GM12878 (cell line): ENCODE results near the gene ESR1. TPM values are rescaled to one million over a fixed set of nuclear protein-coding genes. Genes with fewer than 3 reads are reported as not detected.

Experiments used
- CEBPZ ChIP-seq: fragments of 150-350 bp; IDR thresholded peaks from 2 replicates; pipeline ENCODE4 v1.6.1; 2016; ENCODE audit warnings: low read depth, low read length
- HDAC6 ChIP-seq: fragments of 200-600 bp; sonication (generic); IDR thresholded peaks from one replicate; pipeline ENCODE4 v1.8.0; 2017; ENCODE audit warnings: antibody characterized with exemption; ENCODE audit not compliant: unreplicated experiment
- HDGF ChIP-seq: fragments of 450-650 bp; IDR thresholded peaks from 2 replicates; pipeline ENCODE4 v1.6.1; 2016; ENCODE audit warnings: antibody characterized with exemption
- KLF5 ChIP-seq: fragments of 450-650 bp; IDR thresholded peaks from 2 replicates; pipeline ENCODE4 v1.6.1; 2014; ENCODE audit warnings: mild to moderate bottlenecking; ENCODE audit not compliant: partially characterized antibody
- LARP7 ChIP-seq: fragments of 450-650 bp; IDR thresholded peaks from 2 replicates; pipeline ENCODE4 v1.6.1; 2017; ENCODE audit warnings: mild to moderate bottlenecking
- MLLT1 ChIP-seq: fragments of 450-650 bp; IDR thresholded peaks from 2 replicates; pipeline ENCODE4 v1.6.1; 2016; ENCODE audit warnings: mild to moderate bottlenecking
- MTA3 ChIP-seq: IDR thresholded peaks from 2 replicates; pipeline ENCODE4 v1.6.1; 2012; ENCODE audit warnings: low read length, inconsistent platforms, borderline replicate concordance
- NR2F1 ChIP-seq: fragments of 450-650 bp; conservative IDR thresholded peaks from 2 replicates; pipeline ENCODE4 v1.6.1; 2017; ENCODE audit warnings: mild to moderate bottlenecking
- PAX5 ChIP-seq: IDR thresholded peaks from 2 replicates; pipeline ENCODE4 v1.6.1; 2011; ENCODE audit warnings: low read depth, low read length, borderline replicate concordance
- PAX8 ChIP-seq: fragments of 450-650 bp; IDR thresholded peaks from 2 replicates; pipeline ENCODE4 v1.6.1; 2017; ENCODE audit warnings: mild to moderate bottlenecking, moderate library complexity
- PML ChIP-seq: IDR thresholded peaks from 2 replicates; pipeline ENCODE4 v1.6.1; 2012; ENCODE audit warnings: low read length, inconsistent platforms
- RUNX3 ChIP-seq: IDR thresholded peaks from 2 replicates; pipeline ENCODE4 v1.6.1; 2012; ENCODE audit warnings: low read length, inconsistent platforms
- SIX5 ChIP-seq: IDR thresholded peaks from 2 replicates; pipeline ENCODE4 v1.6.1; 2011; ENCODE audit warnings: mild to moderate bottlenecking, low read depth, low read length, moderate library complexity; ENCODE audit not compliant: severe bottlenecking
- SKIL ChIP-seq: fragments of 450-650 bp; IDR thresholded peaks from 2 replicates; pipeline ENCODE4 v1.6.1; 2017; ENCODE audit warnings: mild to moderate bottlenecking, low read depth, inconsistent platforms; ENCODE audit not compliant: poor library complexity, severe bottlenecking
- SMAD1 ChIP-seq: fragments of 450-650 bp; IDR thresholded peaks from 2 replicates; pipeline ENCODE4 v1.6.1; 2018; ENCODE audit warnings: mild to moderate bottlenecking, low read depth; ENCODE audit not compliant: partially characterized antibody
- STAT1 ChIP-seq: fragments of 450-650 bp; conservative IDR thresholded peaks from 2 replicates; pipeline ENCODE4 v1.6.1; 2014; ENCODE audit warnings: antibody characterized with exemption, mild to moderate bottlenecking
- TCF12 ChIP-seq: IDR thresholded peaks from 2 replicates; pipeline ENCODE4 v1.6.1; 2011; ENCODE audit warnings: low read depth, mild to moderate bottlenecking, low read length
- ZBTB4 ChIP-seq: fragments of 450-650 bp; formaldehyde crosslinking; IDR thresholded peaks from 2 replicates; pipeline ENCODE4 v1.4.0; 2022; ENCODE audit warnings: mild to moderate bottlenecking, moderate library complexity
- ZNF207 ChIP-seq: fragments of 450-650 bp; IDR thresholded peaks from 2 replicates; pipeline ENCODE4 v1.6.1; 2014; ENCODE audit warnings: antibody characterized with exemption, mild to moderate bottlenecking, borderline replicate concordance
- ZNF24 ChIP-seq: fragments of 450-650 bp; IDR thresholded peaks from 2 replicates; pipeline ENCODE4 v1.6.1; 2017; ENCODE audit warnings: antibody characterized with exemption, mild to moderate bottlenecking
- polyA plus RNA-seq, 11 experiments: library from polyadenylated mRNA; depleted of rRNA in 4 of 11; unstranded in 6 of 11; stranded (reverse) in 5 of 11; fragments of >200 nt; fragmentation: Nextera tagmentation in 4 of 11; fragmentation: Illumina TruSeq in 1 of 11; extraction: Ambion mirVana in 4 of 11; extraction: Trizol in 1 of 11; gene quantifications; 1 replicate in 1 of 11; 2 replicates in 10 of 11; pipeline versions ENCODE4 v1.2.1 to v1.2.3, GENCODE V29; 2011 to 2016; ENCODE audit warnings: inconsistent platforms in 2 of 11, missing spikeins in 2 of 11, low read depth in 1 of 11
- total RNA-seq, 4 experiments: library from RNA; depleted of rRNA in 3 of 4; stranded (reverse); fragments of >200 nt in 3 of 4; fragmentation: Illumina TruSeq in 1 of 4; extraction: Trizol in 1 of 4; gene quantifications; 2 replicates each; pipeline versions ENCODE4 v1.2.1 to v1.2.3, GENCODE V29; 2013 to 2021

ESR1 gene
- total and polyA plus RNA-seq, 10 of the 15 experiments (the other 5 are each of a cell fraction or from before 2014, with no cell fraction given), result 0.03 to 0.51 (median 0.21) TPM; not detected in 4

GRCh38 chr6:152170702-152171667 lies 363.5 kb downstream of the ESR1 start (continued):
- TF ChIP-seq MTA3 (no peak), PML (0 out of 2 replicates have a peak, but pooled peaks have one; percentile 47), NR2F1 (peak; percentile 83), MLLT1 (peak; percentile 97), HDGF (no peak), SIX5 (no peak), STAT1 (peak; percentile 24; the same call in 1 of the 2 replicates), LARP7 (no peak), RUNX3 (peak; percentile 98), TCF12 (0 out of 2 replicates have a peak, but pooled peaks have one; percentile 24), HDAC6 (no peak), ZNF207 (no peak), ZNF24 (no peak), ZBTB4 (CRISPR knock-in tag) (no peak), PAX8 (no peak), SMAD1 (peak; percentile 67), SKIL (peak; percentile 99), PAX5 (peak; percentile 91), CEBPZ (no peak), KLF5 (peak; percentile 94)
